ENCODE data around the gene CACNA1F. TPM values are rescaled to one million over a fixed set of nuclear protein-coding genes. Genes with fewer than 3 reads are reported as not detected.

Gene CACNA1F
- total RNA-seq, 4 donors from 2014 or later: 1.7 to 2.8 (median 2.3) TPM

- peak; percentile 93 to 98 (median 93) for DNase-seq
- Histone ChIP-seq H3K4me1 (peaks cover 0 to 15% (median 7%) of the 10 kb centered on the region in 4 donors), H3K36me3 (no peaks in the 10 kb centered on the region), H3K9me3 (no peaks in the 10 kb centered on the region), H3K27me3 (no peaks in the 10 kb centered on the region), H3K4me3 (peak overlapping the region; percentile 68 to 90 (median 76)), H3K27ac (peak overlapping the region; percentile 87 to 97 (median 94))
- TF ChIP-seq CTCF (IDR thresholded peaks at IDR 0.05) (no peak), POLR2A (IDR thresholded peaks at IDR 0.05) (peak in 1 of 2 donors; percentile 71)
Observed at GRCh38 chrX:49269010-49269766, 36.0 kb upstream of the CACNA1F start.

GRCh38 chrX:49268702-49269009 lies 35.5 kb upstream of the CACNA1F start:
- TF ChIP-seq POLR2A (IDR thresholded peaks at IDR 0.05) (no peak), CTCF (IDR thresholded peaks at IDR 0.05) (no peak)
- no peak for DNase-seq
- H3K27ac ChIP-seq: peak overlapping the region; percentile 87 to 97 (median 94)
- peaks cover 0 to 15% (median 7%) of the 10 kb centered on the region in 4 donors for H3K4me1 ChIP-seq
- no peaks in the 10 kb centered on the region for H3K36me3 ChIP-seq
- no peaks in the 10 kb centered on the region for H3K27me3 ChIP-seq
- no peaks in the 10 kb centered on the region for H3K9me3 ChIP-seq
- H3K4me3 ChIP-seq: peak overlapping the region; percentile 41 to 90 (median 58)

- H3K4me3 ChIP-seq: no peak overlapping the region
- no peak overlapping the region for H3K27ac ChIP-seq
- no peaks in the 10 kb centered on the region for H3K9me3 ChIP-seq
- TF ChIP-seq POLR2A (IDR thresholded peaks at IDR 0.05): no peak
- no peak for TF ChIP-seq CTCF (IDR thresholded peaks at IDR 0.05)
- H3K27me3 ChIP-seq: no peaks in the 10 kb centered on the region
- H3K4me1 ChIP-seq: peaks cover 0 to 10% (median 5%) of the 10 kb centered on the region in 4 donors
- no peak for DNase-seq
- no peaks in the 10 kb centered on the region for H3K36me3 ChIP-seq
Observed at GRCh38 chrX:49266523-49267445, 33.6 kb upstream of the CACNA1F start.

GRCh38 chrX:49264460-49264859 lies 31.3 kb upstream of the CACNA1F start, which contains the start of gene FOXP3:
TSS of gene FOXP3 (minus strand) at chrX:49264710. CDS start at chrX:49258505, 6,205 bp downstream.
- Histone ChIP-seq H3K36me3 (no peaks in the 10 kb centered on the region), H3K4me3 (no peak within 1 kb of the TSS), H3K27ac (no peak within 1 kb of the TSS), H3K9me3 (no peaks in the 10 kb centered on the region), H3K27me3 (no peaks in the 10 kb centered on the region), H3K4me1 (no peaks in the 10 kb centered on the region)
- no peak for TF ChIP-seq CTCF (IDR thresholded peaks at IDR 0.05)
- TF ChIP-seq POLR2A (IDR thresholded peaks at IDR 0.05): no peak
- no peak for DNase-seq

DNA sequence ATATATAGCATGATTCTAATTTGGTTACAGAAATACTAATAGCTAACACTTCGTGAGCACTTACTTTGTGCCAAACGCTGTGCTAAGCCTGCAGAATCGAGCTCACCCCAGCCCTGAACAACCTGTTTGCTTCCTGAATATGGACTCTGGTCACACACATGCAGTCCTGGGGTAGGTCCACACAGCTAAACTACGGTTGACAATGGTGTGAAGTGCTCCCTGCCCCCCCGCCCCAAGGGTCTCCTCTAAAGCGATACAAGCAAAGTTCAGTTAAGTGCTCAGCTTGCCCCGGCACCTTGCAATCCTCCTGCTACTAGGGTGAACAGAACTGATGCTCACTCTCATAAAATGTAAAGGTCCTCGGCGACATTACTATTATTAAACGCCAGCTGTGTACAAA lies 30.5 kb upstream of the CACNA1F start:
- Histone ChIP-seq H3K4me1 (no peaks in the 10 kb centered on the region), H3K27ac (no peak overlapping the region), H3K9me3 (no peaks in the 10 kb centered on the region), H3K36me3 (no peaks in the 10 kb centered on the region), H3K27me3 (no peaks in the 10 kb centered on the region), H3K4me3 (no peak overlapping the region)
- TF ChIP-seq POLR2A (IDR thresholded peaks at IDR 0.05) (no peak), CTCF (IDR thresholded peaks at IDR 0.05) (no peak)
- no peak for DNase-seq
